HTR-8/SVneo (cell line): Measurements from ENCODE around the gene ADGRG6.

Experiments used
- DNase-seq: peaks from one replicate; pipeline ENCODE4 v3.0.0; 2011; ENCODE audit warnings: low spot score, mixed read lengths; ENCODE audit not compliant: insufficient read length
- FAIRE-seq: peaks from 2 replicates; lab custom pipeline; 2011; peaks lifted over from hg19 to GRCh38; lab: Jason Lieb, UNC

The ADGRG6 gene

DNA sequence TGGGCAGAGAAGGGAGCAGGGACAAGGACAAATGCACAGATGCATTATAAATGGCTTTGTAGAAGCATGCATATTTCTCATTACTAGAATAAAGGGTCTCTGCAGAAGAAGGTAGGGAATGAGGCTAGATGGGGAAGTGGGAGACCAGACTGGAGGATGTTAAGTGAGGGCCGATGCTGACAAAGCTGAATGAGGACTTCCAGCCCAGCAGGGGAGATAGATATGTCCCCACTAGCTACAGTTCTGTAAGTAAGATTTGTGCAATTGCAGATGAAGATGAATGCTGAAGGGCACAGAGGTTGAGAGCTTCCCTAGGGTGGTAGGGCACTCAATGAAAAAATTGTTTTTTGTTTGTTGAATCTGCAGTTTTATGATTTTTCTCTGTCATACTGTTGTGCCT, 16.9 kb downstream of the ADGRG6 start:
- no peak for DNase-seq
- FAIRE-seq: no peak

DNA sequence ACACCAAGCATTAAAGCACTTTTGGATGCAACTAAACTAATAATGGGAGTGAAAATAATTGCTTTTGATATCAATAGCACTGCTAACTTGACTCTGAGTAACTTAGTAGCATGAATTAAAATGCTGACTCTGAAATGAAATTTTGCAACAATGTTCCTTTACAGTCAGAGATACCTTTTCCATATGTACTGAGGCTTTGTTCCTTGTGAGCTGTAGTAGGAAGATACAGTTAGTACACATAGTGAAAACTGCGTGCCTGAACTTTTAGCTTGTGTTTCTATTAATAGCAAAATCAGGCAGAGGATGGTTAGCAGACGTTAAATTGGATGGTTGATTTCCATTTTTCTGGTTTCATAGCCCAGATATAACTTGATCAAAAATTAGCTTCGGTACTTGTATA, 18.6 kb downstream of the ADGRG6 start:
- FAIRE-seq: no peak
- no peak for DNase-seq

DNA sequence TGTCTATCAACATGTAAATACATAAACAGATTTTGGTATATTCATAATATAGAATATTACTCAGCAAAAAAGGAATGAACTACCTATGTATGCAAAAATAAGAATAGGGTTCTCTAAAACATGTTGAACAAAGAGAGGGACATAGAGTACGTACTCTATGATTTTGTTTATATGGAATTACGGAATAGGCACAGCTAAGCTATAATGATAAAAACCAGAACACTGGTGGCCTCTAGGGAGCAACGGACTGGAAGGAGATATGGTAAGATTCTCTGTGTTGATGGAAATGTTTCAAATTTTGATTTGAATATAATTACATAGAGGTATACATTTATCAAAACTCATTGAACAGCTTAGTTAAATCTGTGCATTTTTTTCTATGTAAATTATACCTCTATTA, 19.6 kb downstream of the ADGRG6 start:
- no peak for FAIRE-seq
- no peak for DNase-seq

DNA sequence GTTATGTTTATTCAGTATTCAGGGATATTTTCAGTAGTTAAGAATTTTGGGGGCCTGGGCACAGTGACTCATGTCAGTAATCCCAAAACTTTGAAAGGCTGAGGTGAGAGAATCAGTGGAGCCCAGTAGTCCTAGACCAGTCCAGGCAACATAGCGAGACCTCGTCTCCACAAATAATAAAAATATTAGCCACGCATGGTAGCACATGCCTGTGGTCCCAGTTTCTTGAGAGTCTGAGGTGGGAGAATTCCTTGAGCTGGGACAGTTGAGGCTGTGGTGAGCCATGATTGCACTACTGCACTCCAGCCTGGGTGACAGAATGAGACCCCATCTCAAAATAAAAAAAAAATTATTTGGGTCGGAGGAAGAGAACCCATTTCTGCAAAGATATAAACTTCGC, 20.3 kb downstream of the ADGRG6 start:
- DNase-seq (no peak), FAIRE-seq (no peak)

DNA sequence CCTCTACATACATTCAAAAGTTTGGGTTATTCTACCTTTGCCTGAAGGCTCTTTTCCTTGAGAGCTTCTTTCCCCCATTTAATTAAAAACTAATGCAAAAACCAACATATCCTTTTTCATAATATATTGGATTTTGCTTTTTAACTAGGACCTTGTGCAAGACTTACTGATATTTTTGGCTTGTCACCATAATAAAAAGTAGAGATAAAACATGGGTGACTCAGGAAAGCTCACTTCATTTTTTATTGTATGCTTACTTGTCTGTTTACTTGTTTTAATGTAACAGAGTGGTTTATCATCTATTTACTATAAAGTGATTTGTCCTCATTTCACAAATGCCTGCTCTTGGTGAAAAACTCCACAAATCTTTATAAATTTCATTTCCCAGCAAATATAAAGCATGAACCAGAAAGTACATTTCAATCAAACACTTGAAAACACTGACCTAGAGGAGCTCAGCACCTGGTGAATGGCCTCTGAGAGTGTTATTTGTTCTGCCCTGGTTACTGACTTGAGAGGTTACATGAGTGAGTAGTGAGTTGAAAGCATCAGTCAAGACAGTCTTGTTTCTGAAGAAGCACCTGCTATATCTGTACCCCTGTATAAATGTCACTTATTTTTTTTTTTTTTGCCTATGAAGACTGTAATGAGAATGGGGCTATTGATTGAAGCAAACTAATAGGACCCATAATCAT, 20.8 kb downstream of the ADGRG6 start:
- FAIRE-seq (peak; percentile 28), DNase-seq (no peak)

DNA sequence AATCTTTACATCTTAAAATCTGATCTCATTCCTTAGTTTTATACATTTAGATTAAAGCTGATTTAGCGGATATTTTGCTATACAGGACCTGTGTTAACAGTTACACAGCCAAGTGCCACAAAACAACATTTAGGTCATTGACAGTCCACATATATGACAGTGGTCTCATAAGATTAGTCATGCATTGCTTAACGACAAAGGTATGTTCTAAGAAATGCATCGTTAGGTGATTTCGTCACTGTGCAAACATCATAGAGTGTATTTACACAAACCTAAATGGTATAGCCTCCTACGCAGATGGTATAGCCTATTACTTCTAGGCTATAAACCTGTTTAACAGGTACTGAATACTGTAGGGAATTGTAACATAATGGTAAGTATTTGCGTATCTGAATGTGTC, 21.6 kb downstream of the ADGRG6 start:
- no peak for DNase-seq

DNA sequence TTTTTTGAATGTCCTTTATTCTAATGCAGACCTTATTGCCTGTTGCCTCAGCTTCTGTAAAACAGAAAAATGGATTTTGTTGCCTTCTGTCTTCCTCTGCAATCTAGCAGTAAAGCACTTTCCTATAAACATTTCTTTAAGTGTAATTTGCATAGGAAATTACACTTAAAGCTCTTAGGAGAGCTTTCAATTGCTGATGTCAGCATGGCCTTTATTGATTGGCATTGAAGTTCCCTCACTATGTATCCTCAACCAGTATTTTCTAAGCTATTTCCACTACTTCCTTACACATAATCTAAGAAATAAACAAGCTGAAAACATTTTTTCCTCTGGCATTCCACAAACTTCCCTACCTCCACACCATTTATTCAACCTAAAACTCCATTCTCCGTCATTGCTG, 22.3 kb downstream of the ADGRG6 start:
- no peak for DNase-seq
- FAIRE-seq: no peak

More for the DNA sequence above, 21.6 kb downstream of the ADGRG6 start:
- FAIRE-seq: peak; percentile 76

DNA sequence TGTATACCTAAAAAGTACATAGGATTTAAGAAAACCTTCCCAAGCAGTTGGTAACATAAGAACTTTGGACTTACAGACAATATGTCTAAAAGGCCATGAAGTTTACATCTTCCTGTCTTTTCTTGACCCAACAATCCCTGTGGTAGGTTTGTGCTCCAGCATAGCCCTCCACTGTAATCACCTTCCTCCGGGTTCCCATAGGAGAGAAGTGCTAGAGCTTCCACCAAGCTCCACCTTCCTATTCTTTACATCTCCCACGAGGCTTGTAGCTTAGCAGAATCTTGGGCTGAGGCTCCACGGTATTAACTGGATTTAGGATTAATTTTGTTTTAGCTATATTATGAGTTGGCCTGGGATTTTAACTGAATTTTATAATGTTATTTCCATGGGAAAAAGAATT, 23.3 kb downstream of the ADGRG6 start:
- DNase-seq: no peak
- no peak for FAIRE-seq

DNA sequence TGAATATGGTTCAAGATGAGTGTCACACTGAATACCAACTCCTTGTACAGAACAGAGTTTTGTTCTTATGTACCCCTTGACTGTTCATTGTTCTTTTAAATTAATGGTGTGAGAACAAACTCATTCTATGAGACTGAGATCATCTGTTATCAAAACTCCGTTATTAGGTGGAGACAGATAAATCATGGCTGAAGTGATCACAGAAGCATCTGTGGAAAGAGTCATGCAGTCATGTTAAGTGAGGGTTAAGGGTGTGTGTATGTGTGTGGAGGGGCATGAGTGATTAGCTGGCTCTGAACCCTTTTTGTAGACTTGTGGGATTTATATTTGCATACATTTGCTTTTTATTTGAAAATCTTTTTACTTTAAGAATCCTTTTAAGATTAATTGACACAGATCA, 24.7 kb downstream of the ADGRG6 start:
- DNase-seq: no peak
- FAIRE-seq: no peak

DNA sequence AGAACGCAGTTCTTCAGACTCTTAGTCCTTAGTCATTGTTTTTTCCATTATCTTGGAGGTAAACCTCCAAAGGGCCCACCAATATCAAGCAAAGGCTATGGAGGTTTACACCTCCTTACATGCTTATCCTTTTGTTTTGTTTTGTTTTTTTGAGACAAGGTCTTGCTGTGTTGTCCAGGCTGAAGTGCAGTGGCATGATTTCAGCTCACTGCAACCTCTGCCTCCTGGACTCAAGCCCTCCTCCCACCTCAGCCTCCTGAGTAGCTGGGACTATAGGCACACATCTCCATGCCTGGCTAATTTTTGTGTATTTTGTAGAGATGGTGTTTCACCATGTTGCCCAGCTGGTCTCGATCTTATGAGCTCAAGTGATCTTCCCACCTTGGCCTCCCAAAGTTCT, 26.3 kb downstream of the ADGRG6 start:
- FAIRE-seq (no peak), DNase-seq (no peak)

DNA sequence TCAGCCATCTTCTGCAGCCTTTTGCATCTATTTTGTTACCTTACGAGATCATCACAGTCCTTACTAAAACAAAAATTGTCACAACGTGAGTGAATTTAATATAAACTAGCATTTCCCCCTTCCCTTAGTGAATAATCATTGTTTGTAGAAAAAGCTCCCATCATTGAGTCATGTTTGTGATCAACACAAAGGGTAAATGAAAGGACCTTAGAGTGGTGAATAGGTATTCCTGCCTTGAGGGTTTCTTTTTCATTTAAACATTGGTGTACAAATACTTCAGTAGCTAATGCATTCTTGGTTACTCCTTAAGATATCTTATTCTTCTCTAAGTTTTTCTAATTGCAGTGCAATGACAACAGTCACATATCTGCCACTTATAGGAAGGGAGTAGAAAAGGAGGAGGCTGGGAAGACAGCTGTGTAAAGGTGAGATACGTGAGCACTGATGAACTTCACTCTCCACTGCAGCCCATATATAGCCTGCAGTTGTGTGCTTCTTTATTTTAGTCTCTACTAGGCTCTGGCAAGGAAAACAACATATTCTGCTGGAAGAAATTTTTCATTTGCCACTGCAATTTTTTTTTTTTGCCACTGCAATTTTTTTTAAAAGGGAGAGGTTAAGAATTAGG, 27.8 kb downstream of the ADGRG6 start:
- FAIRE-seq (no peak), DNase-seq (no peak)

DNA sequence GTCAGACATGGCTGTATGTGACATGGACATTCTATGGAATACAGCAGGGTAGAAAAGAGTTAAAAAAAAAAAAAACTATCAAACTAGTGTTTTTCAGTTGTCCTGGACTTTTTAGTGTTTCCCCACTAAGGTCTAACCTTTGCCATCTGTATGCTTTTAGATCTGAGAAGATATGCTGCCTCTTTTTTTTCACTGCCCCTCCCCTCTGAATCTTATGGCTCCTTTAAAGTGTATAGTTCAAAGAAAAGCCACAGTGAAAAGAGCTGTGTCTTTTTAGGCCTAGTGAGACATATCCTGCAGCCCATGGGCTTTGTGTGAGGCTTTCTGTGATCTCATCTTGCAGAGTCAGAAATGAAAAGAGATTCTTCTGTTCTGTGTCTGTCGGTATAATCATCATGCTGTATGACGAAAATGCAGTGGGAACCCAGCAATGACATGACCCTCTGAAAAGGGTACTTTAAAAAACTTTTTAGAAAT, 29.3 kb downstream of the ADGRG6 start:
- FAIRE-seq (no peak), DNase-seq (no peak)

DNA sequence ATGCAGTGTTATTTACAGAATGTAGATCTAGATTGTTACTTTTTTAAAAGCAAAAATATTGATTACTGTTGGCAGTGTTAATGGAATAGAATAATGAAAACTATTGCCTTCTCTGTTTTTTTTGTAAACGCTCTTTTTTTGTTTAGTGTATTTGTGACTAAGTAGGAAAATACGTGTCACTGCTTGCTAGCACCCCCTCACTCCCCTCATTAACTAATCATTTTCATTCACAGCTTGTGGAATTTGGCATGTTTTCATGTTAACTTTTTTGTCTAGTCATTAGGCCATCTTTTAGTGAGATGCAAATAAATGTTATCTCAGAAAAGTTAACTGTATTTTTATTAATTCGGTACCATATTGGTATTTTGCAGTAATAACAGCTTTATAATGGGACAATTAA, 29.8 kb downstream of the ADGRG6 start:
- FAIRE-seq: no peak

DNA sequence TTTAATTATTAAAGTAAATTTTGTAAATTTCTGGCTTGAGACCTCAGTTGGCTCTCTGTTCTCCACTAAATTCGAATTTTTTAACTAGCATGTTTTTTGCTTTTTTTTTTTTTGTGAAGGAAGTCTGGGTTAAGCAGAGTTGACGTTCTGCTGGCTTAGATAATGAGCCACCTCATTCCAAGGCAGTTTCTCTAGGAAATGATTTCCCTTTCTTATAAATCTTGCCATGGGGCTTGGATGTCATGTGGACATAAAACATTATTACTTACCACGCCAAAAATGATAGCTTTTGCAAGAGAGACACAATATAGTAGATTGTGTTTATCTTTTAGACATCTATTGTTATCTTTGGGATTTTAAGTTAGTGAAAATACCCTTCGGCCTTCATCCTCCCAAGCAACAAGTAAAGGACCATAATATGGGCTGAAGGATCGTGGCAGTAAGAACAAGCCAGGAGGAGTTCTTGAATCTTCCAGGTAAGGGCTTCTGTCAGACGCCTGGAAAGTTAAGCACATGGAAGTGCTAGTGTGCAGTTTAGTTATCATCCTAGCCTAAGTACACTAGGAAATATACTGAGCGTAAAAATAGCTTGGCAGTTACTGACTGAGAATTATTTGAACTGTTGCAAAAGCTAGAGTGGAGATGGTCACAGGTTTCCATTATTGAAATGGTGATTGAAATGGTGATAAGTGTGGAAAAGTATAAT, 30.7 kb downstream of the ADGRG6 start:
- DNase-seq: no peak
- no peak for FAIRE-seq

More for the DNA sequence above, 29.8 kb downstream of the ADGRG6 start:
- DNase-seq: no peak

DNA sequence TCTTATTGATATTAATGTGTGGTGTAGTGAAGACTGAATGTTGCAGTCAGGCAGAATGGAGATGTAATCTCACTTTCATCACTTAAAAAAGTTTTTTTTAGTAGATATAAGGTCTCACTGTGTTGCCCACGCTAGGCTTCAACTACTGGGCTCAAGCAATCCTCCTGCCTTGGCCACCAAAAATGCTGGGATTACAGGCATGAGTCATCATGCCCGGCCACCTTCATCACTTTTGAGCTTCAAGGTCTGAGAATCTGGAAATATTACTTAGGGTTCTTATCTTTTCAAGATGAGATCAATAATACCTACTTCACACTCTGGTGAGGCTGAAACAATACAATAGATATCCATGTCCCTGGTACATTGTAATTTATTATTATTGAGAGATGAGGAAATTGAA, 31.6 kb downstream of the ADGRG6 start:
- DNase-seq (no peak), FAIRE-seq (peak; percentile 13)

DNA sequence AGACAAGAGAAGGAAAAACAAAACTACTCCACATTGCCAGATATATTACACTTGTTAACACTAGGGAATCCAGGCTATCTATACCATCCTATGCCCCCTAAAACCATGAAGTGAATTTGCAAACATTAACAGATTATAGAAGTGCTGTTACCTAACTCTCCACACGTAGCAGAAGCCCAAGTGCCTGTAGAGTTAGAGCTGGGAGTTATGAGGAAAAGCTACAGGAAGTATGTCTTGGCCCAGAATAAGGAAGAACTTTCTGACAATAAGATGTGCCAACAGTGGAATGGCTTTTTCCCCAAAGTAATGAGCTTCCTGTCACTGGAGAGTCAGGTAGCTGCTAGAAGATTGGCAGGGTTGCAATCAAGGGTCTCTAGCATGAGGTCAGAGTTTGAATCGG, 32.5 kb downstream of the ADGRG6 start:
- FAIRE-seq (no peak), DNase-seq (no peak)

DNA sequence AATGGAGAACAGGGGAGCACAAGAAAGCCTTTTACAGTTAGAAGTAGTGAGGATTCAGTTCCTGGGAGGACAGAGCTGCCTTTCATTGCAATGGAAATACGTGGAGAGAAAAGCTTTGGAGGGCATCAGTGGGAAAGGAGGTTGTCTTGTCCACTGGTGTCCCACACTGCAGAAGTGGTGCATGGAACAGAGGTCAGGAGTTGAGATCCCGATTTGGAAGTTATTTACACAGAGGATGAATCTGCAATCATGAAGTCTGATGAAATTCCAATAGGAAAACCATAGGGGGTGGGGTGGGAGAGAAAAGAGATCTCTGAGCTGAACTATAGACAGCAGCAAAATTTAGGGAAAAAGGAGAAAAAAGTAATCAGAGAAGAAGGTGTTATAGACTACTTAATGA, 33.6 kb downstream of the ADGRG6 start:
- no peak for FAIRE-seq
- DNase-seq: no peak

DNA sequence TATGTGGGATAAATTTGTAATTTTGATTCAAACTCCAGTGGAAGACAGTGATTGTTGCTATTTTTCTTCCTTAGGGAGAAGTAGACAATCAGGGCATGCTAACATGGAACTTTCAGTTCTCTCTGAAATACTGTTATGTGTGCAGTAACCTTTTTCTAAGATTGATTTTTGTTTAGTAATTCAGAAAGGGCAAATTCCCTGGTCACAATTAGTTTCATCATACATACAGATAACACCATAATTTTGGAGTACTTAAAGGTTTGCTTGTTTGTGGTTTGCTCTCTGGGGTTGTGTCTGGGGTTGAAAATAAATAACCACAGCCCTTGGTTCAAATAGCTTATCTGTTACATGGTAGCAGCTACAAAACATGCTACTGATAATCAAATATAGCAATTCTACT, 34.4 kb downstream of the ADGRG6 start:
- DNase-seq (no peak), FAIRE-seq (no peak)

DNA sequence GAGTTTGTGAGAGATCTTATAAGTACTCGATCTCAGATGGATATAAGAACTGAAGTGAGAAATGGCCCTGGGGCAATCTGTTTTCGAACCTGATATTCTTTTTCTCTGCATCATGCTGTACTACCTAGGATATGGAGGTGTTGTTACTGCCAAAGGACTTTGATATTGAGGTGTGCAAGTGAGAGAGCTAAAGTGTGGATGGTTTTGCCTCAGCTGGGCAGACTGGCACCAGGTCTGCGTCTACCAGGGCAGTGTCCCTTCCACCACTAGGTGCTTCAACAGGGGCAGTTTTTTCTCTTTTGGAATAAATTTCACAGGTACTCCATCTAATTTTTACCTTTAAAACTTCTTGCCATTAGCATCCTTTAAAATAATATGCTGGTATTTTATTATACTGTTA, 35.0 kb downstream of the ADGRG6 start:
- DNase-seq: no peak

DNA sequence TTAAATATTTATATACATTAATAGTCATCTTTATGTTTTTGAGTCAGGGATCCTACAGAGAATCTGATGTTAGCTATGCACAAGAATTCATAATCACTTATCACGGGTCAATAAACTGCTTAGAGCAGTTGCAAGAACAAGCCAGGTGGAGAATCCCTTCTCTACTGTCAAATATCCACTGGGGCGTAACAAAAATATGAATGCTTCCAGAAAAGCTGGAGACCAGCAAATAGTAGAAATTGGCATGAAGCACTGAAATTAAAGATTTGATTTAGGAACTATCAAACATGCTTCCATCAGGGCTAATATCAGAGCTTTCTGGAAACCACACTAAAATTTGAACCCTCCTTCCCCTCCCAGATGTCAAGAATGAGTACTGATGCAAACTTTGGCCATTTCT, 37.3 kb downstream of the ADGRG6 start:
- FAIRE-seq: no peak
- no peak for DNase-seq

More for the DNA sequence above, 35.0 kb downstream of the ADGRG6 start:
- no peak for FAIRE-seq

DNA sequence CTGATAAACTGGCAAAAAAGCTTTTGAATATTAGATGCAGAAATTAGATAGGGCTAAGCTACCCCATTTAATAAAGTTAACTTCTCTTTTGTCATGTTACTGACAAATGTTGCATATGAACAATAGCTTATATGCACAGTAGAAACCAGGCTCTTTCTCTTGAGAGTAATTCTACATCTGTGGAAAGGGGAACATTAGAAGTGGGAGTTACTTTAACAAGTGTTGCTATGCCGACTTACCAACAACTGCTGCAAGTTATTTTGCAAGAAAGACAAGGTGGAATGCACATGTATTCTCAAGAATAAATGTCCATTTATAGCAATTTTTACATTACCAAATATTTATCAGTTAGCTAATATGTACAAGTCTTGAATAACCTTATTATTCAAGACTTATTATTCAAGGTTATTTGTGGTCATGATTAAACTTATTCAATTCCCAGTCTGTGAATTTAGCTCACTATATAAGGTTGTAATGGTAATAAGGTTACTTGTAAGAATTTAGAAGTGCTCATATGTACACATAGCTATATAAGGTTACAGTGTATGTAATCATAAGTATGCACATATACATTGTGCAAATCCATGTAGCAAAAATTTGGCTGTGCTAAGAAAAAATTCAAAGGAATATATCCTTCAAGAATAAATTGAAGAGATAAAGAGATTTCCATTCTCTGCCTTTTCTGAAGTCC, 38.3 kb downstream of the ADGRG6 start:
- FAIRE-seq (no peak), DNase-seq (no peak)
